ENCODE data around the gene WDR27. TPM values are rescaled to one million over a fixed set of nuclear protein-coding genes. Genes with fewer than 3 reads are reported as not detected.

Gene WDR27
- total and polyA plus RNA-seq, 10 of the 15 experiments (the other 5 are each of a cell fraction or from before 2014, with no cell fraction given): 1.9 to 33.2 (median 19.0) TPM

DNA sequence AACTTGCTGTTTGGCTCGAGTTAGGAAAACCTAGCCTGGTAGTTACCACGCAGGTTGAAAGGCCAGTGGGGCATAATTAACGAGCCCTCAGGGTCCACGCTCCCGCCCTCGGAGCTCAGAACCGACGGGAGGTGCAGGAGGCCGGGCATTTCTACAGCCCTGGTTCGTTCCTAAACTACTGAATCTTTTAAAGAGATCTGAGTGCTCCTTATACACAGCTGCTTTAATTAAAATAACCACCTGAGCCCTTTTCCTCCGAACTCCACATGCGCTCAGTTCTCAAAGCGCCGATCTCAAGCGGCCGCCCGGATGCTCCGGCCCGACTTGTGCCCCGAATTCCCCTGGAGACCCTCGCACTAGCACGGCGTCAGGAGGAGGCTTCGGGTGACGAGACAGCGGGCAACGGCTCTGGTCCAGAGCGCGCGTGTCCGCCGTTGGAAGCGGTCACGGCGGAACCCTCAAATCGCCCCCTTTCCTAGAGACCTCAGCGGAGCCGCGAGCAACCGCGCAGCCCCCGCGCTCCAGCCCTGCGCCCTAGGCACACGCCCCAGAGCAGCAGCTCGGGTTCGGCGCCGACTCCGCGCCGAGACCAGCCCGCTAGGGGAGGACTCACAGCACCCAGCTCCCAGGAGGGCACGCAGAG is 397 bp downstream of the WDR27 start (continued):
- TF ChIP-seq, protein P1, sequence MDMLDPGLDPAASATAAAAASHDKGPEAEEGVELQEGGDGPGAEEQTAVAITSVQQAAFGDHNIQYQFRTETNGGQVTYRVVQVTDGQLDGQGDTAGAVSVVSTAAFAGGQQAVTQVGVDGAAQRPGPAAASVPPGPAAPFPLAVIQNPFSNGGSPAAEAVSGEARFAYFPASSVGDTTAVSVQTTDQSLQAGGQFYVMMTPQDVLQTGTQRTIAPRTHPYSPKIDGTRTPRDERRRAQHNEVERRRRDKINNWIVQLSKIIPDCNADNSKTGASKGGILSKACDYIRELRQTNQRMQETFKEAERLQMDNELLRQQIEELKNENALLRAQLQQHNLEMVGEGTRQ (IDR thresholded peaks at IDR 0.05; ENCODE audit: borderline replicate concordance, low read depth, low read length): no peak
- no peak for TF ChIP-seq HCFC1 (IDR thresholded peaks at IDR 0.05; ENCODE audit: low read length)
- TF ChIP-seq IKZF2 (IDR thresholded peaks at IDR 0.05): 0 out of 4 replicates have a peak, but pooled peaks of 1 of the 2 experiments have one; percentile 12
- peak; percentile 68; the same call in 1 of the 2 replicates for TF ChIP-seq SMARCA5 (IDR thresholded peaks at IDR 0.05)
- no peak for TF ChIP-seq GATAD2B (conservative IDR thresholded peaks at IDR 0.05; ENCODE audit: low read depth)
- TF ChIP-seq PAX8 (IDR thresholded peaks at IDR 0.05): no peak
- no peak for TF ChIP-seq MYC (IDR thresholded peaks at IDR 0.05; ENCODE audit: insufficient read depth, insufficient read length, insufficient replicate concordance, low read length, severe bottlenecking)
- no peak for TF ChIP-seq ZNF274 (IDR thresholded peaks at IDR 0.05; ENCODE audit: insufficient read depth, insufficient read length)
- TF ChIP-seq, protein P2, sequence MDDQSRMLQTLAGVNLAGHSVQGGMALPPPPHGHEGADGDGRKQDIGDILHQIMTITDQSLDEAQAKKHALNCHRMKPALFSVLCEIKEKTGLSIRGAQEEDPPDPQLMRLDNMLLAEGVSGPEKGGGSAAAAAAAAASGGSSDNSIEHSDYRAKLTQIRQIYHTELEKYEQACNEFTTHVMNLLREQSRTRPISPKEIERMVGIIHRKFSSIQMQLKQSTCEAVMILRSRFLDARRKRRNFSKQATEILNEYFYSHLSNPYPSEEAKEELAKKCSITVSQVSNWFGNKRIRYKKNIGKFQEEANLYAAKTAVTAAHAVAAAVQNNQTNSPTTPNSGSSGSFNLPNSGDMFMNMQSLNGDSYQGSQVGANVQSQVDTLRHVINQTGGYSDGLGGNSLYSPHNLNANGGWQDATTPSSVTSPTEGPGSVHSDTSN (IDR thresholded peaks at IDR 0.05; ENCODE audit: insufficient replicate concordance, low read depth, low read length): no peak
- TF ChIP-seq, protein P3, sequence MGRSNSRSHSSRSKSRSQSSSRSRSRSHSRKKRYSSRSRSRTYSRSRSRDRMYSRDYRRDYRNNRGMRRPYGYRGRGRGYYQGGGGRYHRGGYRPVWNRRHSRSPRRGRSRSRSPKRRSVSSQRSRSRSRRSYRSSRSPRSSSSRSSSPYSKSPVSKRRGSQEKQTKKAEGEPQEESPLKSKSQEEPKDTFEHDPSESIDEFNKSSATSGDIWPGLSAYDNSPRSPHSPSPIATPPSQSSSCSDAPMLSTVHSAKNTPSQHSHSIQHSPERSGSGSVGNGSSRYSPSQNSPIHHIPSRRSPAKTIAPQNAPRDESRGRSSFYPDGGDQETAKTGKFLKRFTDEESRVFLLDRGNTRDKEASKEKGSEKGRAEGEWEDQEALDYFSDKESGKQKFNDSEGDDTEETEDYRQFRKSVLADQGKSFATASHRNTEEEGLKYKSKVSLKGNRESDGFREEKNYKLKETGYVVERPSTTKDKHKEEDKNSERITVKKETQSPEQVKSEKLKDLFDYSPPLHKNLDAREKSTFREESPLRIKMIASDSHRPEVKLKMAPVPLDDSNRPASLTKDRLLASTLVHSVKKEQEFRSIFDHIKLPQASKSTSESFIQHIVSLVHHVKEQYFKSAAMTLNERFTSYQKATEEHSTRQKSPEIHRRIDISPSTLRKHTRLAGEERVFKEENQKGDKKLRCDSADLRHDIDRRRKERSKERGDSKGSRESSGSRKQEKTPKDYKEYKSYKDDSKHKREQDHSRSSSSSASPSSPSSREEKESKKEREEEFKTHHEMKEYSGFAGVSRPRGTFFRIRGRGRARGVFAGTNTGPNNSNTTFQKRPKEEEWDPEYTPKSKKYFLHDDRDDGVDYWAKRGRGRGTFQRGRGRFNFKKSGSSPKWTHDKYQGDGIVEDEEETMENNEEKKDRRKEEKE (IDR thresholded peaks at IDR 0.05): no peak
- TF ChIP-seq, protein P4, sequence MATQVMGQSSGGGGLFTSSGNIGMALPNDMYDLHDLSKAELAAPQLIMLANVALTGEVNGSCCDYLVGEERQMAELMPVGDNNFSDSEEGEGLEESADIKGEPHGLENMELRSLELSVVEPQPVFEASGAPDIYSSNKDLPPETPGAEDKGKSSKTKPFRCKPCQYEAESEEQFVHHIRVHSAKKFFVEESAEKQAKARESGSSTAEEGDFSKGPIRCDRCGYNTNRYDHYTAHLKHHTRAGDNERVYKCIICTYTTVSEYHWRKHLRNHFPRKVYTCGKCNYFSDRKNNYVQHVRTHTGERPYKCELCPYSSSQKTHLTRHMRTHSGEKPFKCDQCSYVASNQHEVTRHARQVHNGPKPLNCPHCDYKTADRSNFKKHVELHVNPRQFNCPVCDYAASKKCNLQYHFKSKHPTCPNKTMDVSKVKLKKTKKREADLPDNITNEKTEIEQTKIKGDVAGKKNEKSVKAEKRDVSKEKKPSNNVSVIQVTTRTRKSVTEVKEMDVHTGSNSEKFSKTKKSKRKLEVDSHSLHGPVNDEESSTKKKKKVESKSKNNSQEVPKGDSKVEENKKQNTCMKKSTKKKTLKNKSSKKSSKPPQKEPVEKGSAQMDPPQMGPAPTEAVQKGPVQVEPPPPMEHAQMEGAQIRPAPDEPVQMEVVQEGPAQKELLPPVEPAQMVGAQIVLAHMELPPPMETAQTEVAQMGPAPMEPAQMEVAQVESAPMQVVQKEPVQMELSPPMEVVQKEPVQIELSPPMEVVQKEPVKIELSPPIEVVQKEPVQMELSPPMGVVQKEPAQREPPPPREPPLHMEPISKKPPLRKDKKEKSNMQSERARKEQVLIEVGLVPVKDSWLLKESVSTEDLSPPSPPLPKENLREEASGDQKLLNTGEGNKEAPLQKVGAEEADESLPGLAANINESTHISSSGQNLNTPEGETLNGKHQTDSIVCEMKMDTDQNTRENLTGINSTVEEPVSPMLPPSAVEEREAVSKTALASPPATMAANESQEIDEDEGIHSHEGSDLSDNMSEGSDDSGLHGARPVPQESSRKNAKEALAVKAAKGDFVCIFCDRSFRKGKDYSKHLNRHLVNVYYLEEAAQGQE (IDR thresholded peaks at IDR 0.05; ENCODE audit: low read depth, low read length): no peak
- TF ChIP-seq SRF (IDR thresholded peaks at IDR 0.05; ENCODE audit: low read depth in 2 of 2, low read length in 2 of 2): no peak
- TF ChIP-seq MEF2A (IDR thresholded peaks at IDR 0.05; ENCODE audit: insufficient read depth, low read depth, low read length): no peak
- 0 out of 2 replicates have a peak, but pooled peaks have one; percentile 17 for TF ChIP-seq NR2F1 (conservative IDR thresholded peaks at IDR 0.05)
- TF ChIP-seq, protein P5, sequence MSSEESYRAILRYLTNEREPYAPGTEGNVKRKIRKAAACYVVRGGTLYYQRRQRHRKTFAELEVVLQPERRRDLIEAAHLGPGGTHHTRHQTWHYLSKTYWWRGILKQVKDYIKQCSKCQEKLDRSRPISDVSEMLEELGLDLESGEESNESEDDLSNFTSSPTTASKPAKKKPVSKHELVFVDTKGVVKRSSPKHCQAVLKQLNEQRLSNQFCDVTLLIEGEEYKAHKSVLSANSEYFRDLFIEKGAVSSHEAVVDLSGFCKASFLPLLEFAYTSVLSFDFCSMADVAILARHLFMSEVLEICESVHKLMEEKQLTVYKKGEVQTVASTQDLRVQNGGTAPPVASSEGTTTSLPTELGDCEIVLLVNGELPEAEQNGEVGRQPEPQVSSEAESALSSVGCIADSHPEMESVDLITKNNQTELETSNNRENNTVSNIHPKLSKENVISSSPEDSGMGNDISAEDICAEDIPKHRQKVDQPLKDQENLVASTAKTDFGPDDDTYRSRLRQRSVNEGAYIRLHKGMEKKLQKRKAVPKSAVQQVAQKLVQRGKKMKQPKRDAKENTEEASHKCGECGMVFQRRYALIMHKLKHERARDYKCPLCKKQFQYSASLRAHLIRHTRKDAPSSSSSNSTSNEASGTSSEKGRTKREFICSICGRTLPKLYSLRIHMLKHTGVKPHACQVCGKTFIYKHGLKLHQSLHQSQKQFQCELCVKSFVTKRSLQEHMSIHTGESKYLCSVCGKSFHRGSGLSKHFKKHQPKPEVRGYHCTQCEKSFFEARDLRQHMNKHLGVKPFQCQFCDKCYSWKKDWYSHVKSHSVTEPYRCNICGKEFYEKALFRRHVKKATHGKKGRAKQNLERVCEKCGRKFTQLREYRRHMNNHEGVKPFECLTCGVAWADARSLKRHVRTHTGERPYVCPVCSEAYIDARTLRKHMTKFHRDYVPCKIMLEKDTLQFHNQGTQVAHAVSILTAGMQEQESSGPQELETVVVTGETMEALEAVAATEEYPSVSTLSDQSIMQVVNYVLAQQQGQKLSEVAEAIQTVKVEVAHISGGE (CRISPR knock-in tag; IDR thresholded peaks at IDR 0.05): no peak
- TF ChIP-seq HDAC6 (IDR thresholded peaks at IDR 0.05; ENCODE audit: unreplicated experiment): no peak
- 0 out of 2 replicates have a peak, but pooled peaks have one; percentile 37 for TF ChIP-seq ASH2L (IDR thresholded peaks at IDR 0.05; ENCODE audit: borderline replicate concordance, low read depth)
